A673 (cell line): Measurements from ENCODE around the gene FTO.

ENCODE experiments used
- CTCF ChIP-seq: fragments of 300-800, 200-600 bp; sonication (generic); conservative IDR thresholded peaks from 2 replicates; pipeline ENCODE4 v1.5.1; 2017; ENCODE audit warnings: low read depth, mild to moderate bottlenecking, antibody characterized with exemption, low read length, moderate library complexity, mixed read lengths
- EZH2 ChIP-seq: fragments of 200-600 bp; sonication (generic); IDR thresholded peaks from 2 replicates; pipeline ENCODE4 v1.6.1; 2017; ENCODE audit warnings: borderline replicate concordance, low read depth, mild to moderate bottlenecking, mixed read lengths, antibody characterized with exemption, low read length; ENCODE audit not compliant: poor library complexity, severe bottlenecking

DNA sequence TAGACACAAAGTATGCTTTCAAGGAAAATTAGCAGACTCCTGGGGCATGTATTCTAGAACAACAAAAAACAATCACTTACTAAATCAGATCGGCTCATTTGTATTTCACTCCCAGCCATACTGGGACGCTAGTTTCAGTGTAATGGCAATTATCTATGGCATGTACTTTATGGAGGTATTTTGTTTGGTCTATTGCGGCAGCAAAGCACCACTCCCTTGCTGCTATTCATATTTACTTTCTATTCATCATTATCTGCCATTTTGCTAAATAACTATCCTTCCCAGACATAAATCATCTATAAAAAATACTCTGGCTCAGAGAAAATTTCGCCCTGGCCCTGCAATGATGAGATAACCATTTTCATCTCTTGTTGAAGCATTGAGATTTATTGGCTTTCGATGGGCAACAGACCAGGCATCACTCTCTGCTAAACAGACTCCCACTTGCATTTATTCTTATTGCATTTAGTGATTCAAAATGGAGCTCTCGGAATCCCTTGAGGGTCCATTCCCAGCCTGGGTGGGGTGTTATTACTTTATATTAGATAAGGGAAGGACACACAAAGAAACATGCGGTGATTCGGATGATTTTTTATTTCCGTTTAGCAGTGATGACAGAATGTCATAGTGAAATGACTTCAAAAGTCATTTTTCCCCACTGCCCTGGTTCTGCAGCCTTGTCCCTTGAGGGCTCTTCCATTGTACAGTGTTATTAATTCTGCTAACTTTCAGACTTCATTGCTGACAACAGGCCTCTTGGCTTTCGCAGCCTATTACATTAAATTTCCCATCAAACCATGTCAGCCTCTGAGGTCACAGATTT is 356.9 kb downstream of the FTO start:
- TF ChIP-seq CTCF (no peak), EZH2 (no peak)
